ENCODE measurements around the gene MYO1C. TPM values are rescaled to one million over a fixed set of nuclear protein-coding genes. Genes with fewer than 3 reads are reported as not detected.
"Not testable (repeated sequence)": the region's sequence is repeated elsewhere in the genome, so short reads cannot be mapped to it uniquely, and the experiment has no call there.

Gene MYO1C
- total RNA-seq, 8 experiments from 2014 or later = 4.4 to 76.2 (median 16.8) TPM

DNA sequence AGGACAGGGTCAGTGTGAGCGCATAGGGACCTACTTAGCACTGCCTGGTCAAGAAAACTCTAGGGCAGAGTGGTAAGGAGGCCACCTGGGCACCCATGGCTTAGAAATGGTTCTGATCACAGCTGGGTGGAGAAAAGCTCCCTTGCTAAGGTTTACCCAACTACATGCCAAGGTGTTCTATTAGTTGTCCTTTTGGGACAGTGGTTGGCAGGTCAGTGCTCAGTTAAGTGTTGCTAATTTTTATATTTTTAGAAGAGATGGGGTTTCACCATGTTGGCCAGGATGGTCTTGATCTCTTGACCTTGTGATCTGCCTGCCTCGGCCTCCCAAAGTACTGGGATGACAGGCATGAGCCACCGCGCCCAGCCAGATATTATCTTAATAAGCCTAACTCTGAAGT, 46.8 kb downstream of the MYO1C start:
- in situ Hi-C loops (cut with MboI; ENCODE audit: low pct_unique_long_range_greater_than_20kb in 2 of 9, low sequenced_read_pairs in 9 of 9, unreplicated experiment in 9 of 9); ATAC-seq (replicated peaks in 6 of 8): not testable (repeated sequence)
- WGBS, 10 experiments = 80 to 100% (median 96%) methylated on average over 1 to 4 of the region's 4 CpGs; no CpG with 5 or more reads in 3 of the 10 experiments

DNA sequence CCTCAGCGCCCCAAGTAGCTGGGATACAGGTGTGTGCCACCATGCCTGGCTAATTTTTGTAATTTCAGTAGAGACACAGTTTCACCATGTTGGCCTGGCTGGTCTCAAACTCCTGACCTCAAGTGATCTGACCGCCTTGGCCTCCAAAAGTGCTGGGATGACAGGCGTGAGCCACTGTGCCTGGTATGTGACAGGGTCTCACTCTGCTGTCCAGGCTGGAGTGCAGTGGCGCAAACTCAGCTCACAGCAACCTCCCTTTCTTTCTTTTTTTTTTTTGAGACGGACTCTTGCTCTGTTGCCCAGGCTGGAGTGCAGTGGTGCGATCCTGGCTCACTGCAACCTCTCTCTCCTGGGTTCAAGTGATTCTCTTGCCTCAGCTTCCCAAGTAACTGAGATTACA, 49.8 kb downstream of the MYO1C start:
- H3K27ac ChIP-seq; H3K4me3 ChIP-seq; H3K4me1 ChIP-seq (replicated peaks in 1 of 2); ATAC-seq (replicated peaks in 6 of 8); in situ Hi-C loops (cut with MboI; ENCODE audit: low pct_unique_long_range_greater_than_20kb in 2 of 9, low sequenced_read_pairs in 9 of 9, unreplicated experiment in 9 of 9): not testable (repeated sequence)
- 90 to 100% (median 100%) methylated on average over 1 to 3 of the region's 6 CpGs; no CpG with 5 or more reads in 5 of the 10 experiments for WGBS, 10 experiments

More for the DNA sequence above, 46.8 kb downstream of the MYO1C start:
- H3K4me1 ChIP-seq (replicated peaks in 1 of 2); H3K27ac ChIP-seq; H3K4me3 ChIP-seq: not testable (repeated sequence)

GRCh38 chr17:1442187-1442586, 50.3 kb downstream of the MYO1C start:
- WGBS, 10 experiments = 90 to 100% (median 100%) methylated on average over 1 to 3 of the region's 4 CpGs; no CpG with 5 or more reads in 3 of the 10 experiments
- no peak for ATAC-seq (replicated peaks in 6 of 8)
- Histone ChIP-seq H3K27ac (no peak overlapping the region), H3K4me1 (replicated peaks in 1 of 2) (no peaks in the 10 kb centered on the region), H3K4me3 (no peak overlapping the region)
- in situ Hi-C loops (cut with MboI; ENCODE audit: low pct_unique_long_range_greater_than_20kb in 2 of 9, low sequenced_read_pairs in 9 of 9, unreplicated experiment in 9 of 9) = no loop called here

GRCh38 chr17:1440921-1441320, 51.6 kb downstream of the MYO1C start:
- in situ Hi-C loops (cut with MboI; ENCODE audit: low pct_unique_long_range_greater_than_20kb in 2 of 9, low sequenced_read_pairs in 9 of 9, unreplicated experiment in 9 of 9) = no loop called here
- ATAC-seq (replicated peaks in 6 of 8) = no peak
- 90 to 100% (median 100%) methylated on average over 1 to 5 of the region's 8 CpGs; no CpG with 5 or more reads in 5 of the 10 experiments for WGBS, 10 experiments

GRCh38 chr17:1438593-1439083, 53.8 kb downstream of the MYO1C start:
- Histone ChIP-seq H3K4me3 (no peak overlapping the region), H3K27ac (no peak overlapping the region), H3K4me1 (replicated peaks in 1 of 2) (no peaks in the 10 kb centered on the region)
- in situ Hi-C loops (cut with MboI; ENCODE audit: low pct_unique_long_range_greater_than_20kb in 2 of 9, low sequenced_read_pairs in 9 of 9, unreplicated experiment in 9 of 9) = no loop called here
- 8 to 95% (median 68%) methylated on average over 1 to 9 of the region's 11 CpGs for WGBS, 10 experiments
- peak in 4 of 8 experiments; percentile 33 to 94 (median 64) for ATAC-seq (replicated peaks in 6 of 8)

More at GRCh38 chr17:1440921-1441320, 51.6 kb downstream of the MYO1C start:
- H3K4me3 ChIP-seq = no peak overlapping the region
- H3K4me1 ChIP-seq (replicated peaks in 1 of 2) = no peaks in the 10 kb centered on the region
- H3K27ac ChIP-seq = no peak overlapping the region

DNA sequence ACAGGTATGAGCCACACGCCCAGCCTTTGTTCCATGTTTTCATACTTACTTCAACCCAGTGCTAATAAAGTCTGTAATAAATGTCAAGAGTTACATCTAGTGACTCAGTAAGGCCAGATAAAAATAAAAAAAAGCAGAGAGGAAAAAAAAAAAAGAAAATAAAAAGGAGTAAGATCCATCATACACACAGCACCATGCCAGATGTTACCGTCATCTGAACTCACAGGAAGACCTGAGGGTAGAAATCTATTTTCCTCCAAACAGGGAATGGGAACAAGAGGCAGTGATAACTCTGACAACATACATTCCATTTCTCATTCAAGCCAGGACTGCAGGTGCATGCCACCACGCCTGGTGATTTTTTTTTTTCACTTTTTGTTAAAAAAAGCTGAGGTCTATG, 57.2 kb downstream of the MYO1C start:
- WGBS, 10 experiments = 88 to 100% (median 100%) methylated on average over 1 to 3 of the region's 3 CpGs; no CpG with 5 or more reads in 1 of the 10 experiments
- in situ Hi-C loops (cut with MboI; ENCODE audit: low pct_unique_long_range_greater_than_20kb in 2 of 9, low sequenced_read_pairs in 9 of 9, unreplicated experiment in 9 of 9) = no loop called here
- no peak overlapping the region for H3K4me3 ChIP-seq
- no peak for ATAC-seq (replicated peaks in 6 of 8)
- H3K27ac ChIP-seq = no peak overlapping the region
- H3K4me1 ChIP-seq (replicated peaks in 1 of 2) = no peaks in the 10 kb centered on the region

- H3K4me1 ChIP-seq (replicated peaks in 1 of 2) = no peaks in the 10 kb centered on the region
- no peak overlapping the region for H3K4me3 ChIP-seq
- WGBS, 10 experiments = 90 to 100% (median 97%) methylated on average over 1 to 3 of the region's 3 CpGs; no CpG with 5 or more reads in 4 of the 10 experiments
- in situ Hi-C loops (cut with MboI; ENCODE audit: low pct_unique_long_range_greater_than_20kb in 2 of 9, low sequenced_read_pairs in 9 of 9, unreplicated experiment in 9 of 9) = no loop called here
- no peak for ATAC-seq (replicated peaks in 6 of 8)
- no peak overlapping the region for H3K27ac ChIP-seq
These were observed 58.3 kb downstream of the MYO1C start for GRCh38 chr17:1434150-1434549.

DNA sequence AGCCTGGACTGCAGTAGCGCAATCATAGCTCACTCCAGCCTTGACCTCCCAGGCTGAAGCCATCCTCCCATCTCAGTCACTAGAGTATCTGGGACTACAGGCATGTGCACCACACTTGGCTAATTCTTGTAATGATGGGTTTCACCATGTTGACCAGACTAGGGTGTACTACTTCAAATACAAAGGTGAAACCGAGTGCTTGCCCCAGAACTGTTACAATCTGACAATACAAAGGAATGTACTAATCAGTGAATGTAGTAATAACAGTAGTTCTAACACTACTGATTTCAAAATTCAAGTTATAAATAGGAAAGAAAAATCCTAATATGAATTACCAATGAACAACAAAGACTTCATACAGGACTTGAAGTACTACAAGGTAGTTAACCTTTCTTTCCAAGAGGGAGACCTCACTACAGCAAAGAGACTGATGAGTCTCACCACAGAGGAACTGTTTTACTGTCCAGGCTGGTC, 60.8 kb downstream of the MYO1C start:
- 80 to 100% (median 96%) methylated on average over 1 to 2 of the region's 2 CpGs; no CpG with 5 or more reads in 6 of the 10 experiments for WGBS, 10 experiments
- H3K27ac ChIP-seq = no peak overlapping the region

GRCh38 chr17:1423456-1424135, 68.9 kb downstream of the MYO1C start:
- WGBS, 10 experiments = 75 to 100% (median 89%) methylated on average over 2 to 8 of the region's 10 CpGs; no CpG with 5 or more reads in 1 of the 10 experiments
- ATAC-seq (replicated peaks in 6 of 8) = peak in 7 of 8 experiments; percentile 24 to 78 (median 32)

More for the DNA sequence above, 60.8 kb downstream of the MYO1C start:
- H3K4me3 ChIP-seq = no peak overlapping the region
- H3K4me1 ChIP-seq (replicated peaks in 1 of 2) = no peaks in the 10 kb centered on the region
- ATAC-seq (replicated peaks in 6 of 8) = no peak
- in situ Hi-C loops (cut with MboI; ENCODE audit: low pct_unique_long_range_greater_than_20kb in 2 of 9, low sequenced_read_pairs in 9 of 9, unreplicated experiment in 9 of 9) = no loop called here

DNA sequence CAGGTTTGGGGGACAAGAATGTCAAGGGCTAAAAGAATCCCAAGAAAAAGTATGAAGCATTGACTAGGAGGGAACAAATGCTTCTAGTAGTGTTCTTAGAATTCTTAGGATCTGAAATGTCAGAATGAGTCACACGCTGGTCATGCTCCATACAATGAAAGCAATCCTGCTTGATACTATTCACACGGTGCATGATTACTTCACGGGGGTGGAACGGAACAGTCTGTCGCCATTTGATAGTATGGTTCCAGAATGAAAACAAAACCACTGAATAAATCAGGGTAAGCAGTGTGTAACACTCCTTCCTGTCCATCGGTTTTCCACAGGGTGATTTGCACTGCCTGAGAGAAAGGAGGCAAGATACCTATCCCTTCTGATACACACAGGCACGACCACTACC, 69.6 kb downstream of the MYO1C start:
- peak overlapping the region in 1 of 2 donors; percentile 44 for H3K27ac ChIP-seq
- 14 to 89% (median 50%) methylated on average over 2 to 7 of the region's 7 CpGs; no CpG with 5 or more reads in 3 of the 10 experiments for WGBS, 10 experiments
- H3K4me1 ChIP-seq (replicated peaks in 1 of 2) = peaks cover 3 to 6% of the 10 kb centered on the region in 2 donors
- H3K4me3 ChIP-seq = no peak overlapping the region
- in situ Hi-C loops (cut with MboI; ENCODE audit: low pct_unique_long_range_greater_than_20kb in 2 of 9, low sequenced_read_pairs in 9 of 9, unreplicated experiment in 9 of 9) = no loop called here
- peak in 7 of 8 experiments; percentile 88 to 95 (median 93) for ATAC-seq (replicated peaks in 6 of 8)

More at GRCh38 chr17:1423456-1424135, 68.9 kb downstream of the MYO1C start:
- in situ Hi-C loops (cut with MboI; ENCODE audit: low pct_unique_long_range_greater_than_20kb in 2 of 9, low sequenced_read_pairs in 9 of 9, unreplicated experiment in 9 of 9) = no loop called here
- H3K27ac ChIP-seq = no peak overlapping the region
- H3K4me3 ChIP-seq = no peak overlapping the region
- peaks cover 3 to 6% of the 10 kb centered on the region in 2 donors for H3K4me1 ChIP-seq (replicated peaks in 1 of 2)

GRCh38 chr17:1421470-1421869, 71.0 kb downstream of the MYO1C start:
- in situ Hi-C loops (cut with MboI; ENCODE audit: low pct_unique_long_range_greater_than_20kb in 2 of 9, low sequenced_read_pairs in 9 of 9, unreplicated experiment in 9 of 9) = no loop called here
- H3K4me3 ChIP-seq = no peak overlapping the region
- no peak for ATAC-seq (replicated peaks in 6 of 8)
- H3K27ac ChIP-seq = no peak overlapping the region
- WGBS, 10 experiments = 86 to 100% (median 97%) methylated on average over 4 to 10 of the region's 11 CpGs; no CpG with 5 or more reads in 2 of the 10 experiments
- H3K4me1 ChIP-seq (replicated peaks in 1 of 2) = peaks cover 3 to 6% of the 10 kb centered on the region in 2 donors

DNA sequence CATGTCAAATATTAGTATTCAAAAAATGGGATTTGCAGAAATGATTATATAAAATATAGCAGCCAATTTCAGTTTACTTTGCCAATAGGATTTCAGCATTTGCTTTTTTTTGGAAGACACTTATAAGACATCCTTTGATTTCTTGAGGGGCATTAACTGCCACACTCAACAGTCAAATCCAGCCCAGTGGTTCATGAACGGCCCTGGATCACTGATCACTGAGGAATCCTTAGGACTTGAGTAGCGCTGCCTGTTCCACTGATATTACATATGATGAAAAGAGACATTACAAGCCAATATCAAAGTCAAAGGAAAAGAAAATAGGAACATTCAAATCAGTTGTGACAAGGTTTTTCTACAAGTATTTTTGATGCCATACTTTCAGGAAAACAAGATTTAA, 71.5 kb downstream of the MYO1C start:
- Histone ChIP-seq H3K4me1 (replicated peaks in 1 of 2) (peaks cover 3 to 6% of the 10 kb centered on the region in 2 donors), H3K27ac (no peak overlapping the region), H3K4me3 (no peak overlapping the region)
- ATAC-seq (replicated peaks in 6 of 8) = no peak
- 63 to 100% (median 100%) methylated on average over 1 to 2 of the region's 2 CpGs; no CpG with 5 or more reads in 1 of the 10 experiments for WGBS, 10 experiments
- in situ Hi-C loops (cut with MboI; ENCODE audit: low pct_unique_long_range_greater_than_20kb in 2 of 9, low sequenced_read_pairs in 9 of 9, unreplicated experiment in 9 of 9) = no loop called here

GRCh38 chr17:1420163-1420562, 72.3 kb downstream of the MYO1C start:
- in situ Hi-C loops (cut with MboI; ENCODE audit: low pct_unique_long_range_greater_than_20kb in 2 of 9, low sequenced_read_pairs in 9 of 9, unreplicated experiment in 9 of 9) = no loop called here
- Histone ChIP-seq H3K27ac (no peak overlapping the region), H3K4me3 (no peak overlapping the region), H3K4me1 (replicated peaks in 1 of 2) (peaks cover 3 to 6% of the 10 kb centered on the region in 2 donors)
- ATAC-seq (replicated peaks in 6 of 8) = no peak
- 60 to 100% (median 100%) methylated on average over 1 to 8 of the region's 11 CpGs; no CpG with 5 or more reads in 2 of the 10 experiments for WGBS, 10 experiments

All from motor neuron (in vitro differentiated cells).